K562 (cell line): ENCODE measurements around the gene ESPN. TPM values are rescaled to one million over a fixed set of nuclear protein-coding genes. Genes with fewer than 3 reads are reported as not detected.

ENCODE experiments used
- ATAC-seq: fragments of 200-7000 bp; cut with Tn5 transposase; 3 replicates; pipeline ENCODE4 v1.9.1; 2020; ENCODE audit warnings: moderate library complexity
- BruUV-seq: library from RNA; stranded (reverse); fragments of 400-500 nt; replicated peaks from 2 replicates; lab custom pipeline; 2021; lab: Mats Ljungman, UMichigan
- CTCF ChIA-PET: fragments of 300-600 bp; formaldehyde crosslinking; extraction: SDS; loops from one replicate; lab custom pipeline; 2021; ENCODE audit warnings: low intra/inter-chr PET ratio; lab: Yijun Ruan, JAX
- POLR2A ChIA-PET: fragments of 300-600, 350-650 bp; sonication (Branson Sonifier 250); formaldehyde crosslinking; extraction: SDS; loops from one replicate; lab custom pipeline; 2021; ENCODE audit warnings: antibody characterized with exemption, inconsistent platforms; lab: Yijun Ruan, JAX
- DNase-seq, 4 experiments: peaks; one replicate each; pipeline versions ENCODE4 v3.0.0 to v3.0.0-alpha.2; 2011 to 2018; ENCODE audit warnings: low spot score in 3 of 4, mixed read lengths in 3 of 4; ENCODE audit errors: extremely low read depth in 1 of 4
- FAIRE-seq: peaks from 2 replicates; lab custom pipeline; 2011; peaks lifted over from hg19 to GRCh38; lab: Jason Lieb, UNC
- H2AFZ ChIP-seq: 2 replicates; pipeline ENCODE4 v1.6.0; 2011; ENCODE audit warnings: low read depth, low read length, control low read depth, inconsistent platforms
- H3K27ac ChIP-seq: fragments of 200-600 bp; 3 replicates; pipeline ENCODE4 v1.8.0; 2011; ENCODE audit warnings: low read depth, mild to moderate bottlenecking, control low read depth, inconsistent platforms, low read length, moderate library complexity, mixed read lengths; ENCODE audit errors: extremely low read depth
- H3K27me3 ChIP-seq, 2 experiments: fragments of 300-600 bp in 1 of 2; 2 replicates in 1 of 2; 3 replicates in 1 of 2; pipeline versions ENCODE4 v1.6.0 to v1.8.0; 2011; ENCODE audit warnings: inconsistent platforms in 2 of 2, low read length in 2 of 2, mild to moderate bottlenecking in 1 of 2, mixed read lengths in 1 of 2, moderate library complexity in 1 of 2; ENCODE audit not compliant: control insufficient read depth in 2 of 2, insufficient read depth in 2 of 2
- H3K36me3 ChIP-seq: fragments of 300-600 bp; 3 replicates; pipeline ENCODE4 v1.8.0; 2011; ENCODE audit warnings: mild to moderate bottlenecking, low read length, inconsistent platforms; ENCODE audit not compliant: control insufficient read depth, insufficient read depth
- H3K4me1 ChIP-seq, 2 experiments: fragments of 200-600 bp in 1 of 2; replicated peaks in 1 of 2; 2 replicates in 1 of 2; 3 replicates in 1 of 2; pipeline versions ENCODE4 v1.5.1 to v1.8.0; 2011; ENCODE audit warnings: inconsistent platforms in 2 of 2, low read length in 2 of 2, mild to moderate bottlenecking in 1 of 2, mixed read lengths in 1 of 2, moderate library complexity in 1 of 2; ENCODE audit not compliant: control insufficient read depth in 2 of 2, insufficient read depth in 2 of 2
- H3K4me2 ChIP-seq: 2 replicates; pipeline ENCODE4 v1.6.1; 2011; ENCODE audit warnings: low read length, control low read depth, inconsistent platforms, mixed read lengths; ENCODE audit not compliant: insufficient read depth
- H3K4me3 ChIP-seq: fragments of 200-600 bp; sonication (generic), shearing (Covaris generic); 2 replicates; pipeline ENCODE4 v1.5.1; 2016; ENCODE audit warnings: control low read depth, inconsistent platforms
- H3K79me2 ChIP-seq: fragments of 200-600 bp; 3 replicates; pipeline ENCODE4 v1.8.0; 2011; ENCODE audit warnings: low read length, inconsistent platforms; ENCODE audit not compliant: control insufficient read depth, insufficient read depth
- H3K9ac ChIP-seq, 2 experiments: 2 replicates each; pipeline versions ENCODE4 v1.6.0 to v1.6.1; 2011; ENCODE audit warnings: low read depth in 2 of 2, low read length in 2 of 2, control low read depth in 1 of 2, inconsistent platforms in 1 of 2, mild to moderate bottlenecking in 1 of 2, mixed read lengths in 1 of 2; ENCODE audit not compliant: insufficient read depth in 1 of 2
- H3K9me1 ChIP-seq: one replicate; pipeline ENCODE4 v1.6.0; 2011; ENCODE audit warnings: inconsistent platforms, mild to moderate bottlenecking, low read length, moderate library complexity; ENCODE audit not compliant: control insufficient read depth, insufficient read depth
- H3K9me3 ChIP-seq: replicated peaks from 2 replicates; pipeline ENCODE4 v1.5.1; 2011; ENCODE audit warnings: low read depth, low read length, inconsistent platforms; ENCODE audit not compliant: control insufficient read depth, insufficient read depth
- H4K20me1 ChIP-seq: replicated peaks from 2 replicates; pipeline ENCODE4 v1.6.1; 2011; ENCODE audit warnings: low read length, inconsistent platforms, mixed read lengths; ENCODE audit not compliant: control insufficient read depth, insufficient read depth
- ATF7 ChIP-seq: fragments of 450-650 bp; IDR thresholded peaks from 2 replicates; pipeline ENCODE4 v1.7.1; 2014; ENCODE audit warnings: mild to moderate bottlenecking, moderate library complexity
- CC2D1A ChIP-seq: fragments of 450-650 bp; IDR thresholded peaks from 2 replicates; pipeline ENCODE4 v1.6.1; 2017; ENCODE audit warnings: mild to moderate bottlenecking
- COPS2 ChIP-seq: fragments of 450-650 bp; conservative IDR thresholded peaks from 2 replicates; pipeline ENCODE4 v1.6.1; 2016; ENCODE audit warnings: mild to moderate bottlenecking, moderate library complexity
- E2F6 ChIP-seq, 2 experiments: IDR thresholded peaks; 2 replicates each; pipeline ENCODE4 v1.6.1; 2011; ENCODE audit warnings: borderline replicate concordance in 1 of 2, control low read depth in 1 of 2, low read depth in 1 of 2, low read length in 1 of 2, mild to moderate bottlenecking in 1 of 2, mixed read lengths in 1 of 2, moderate library complexity in 1 of 2; ENCODE audit not compliant: insufficient read depth in 1 of 2, insufficient read length in 1 of 2, poor library complexity in 1 of 2, severe bottlenecking in 1 of 2; ENCODE audit errors: extremely low read depth in 1 of 2
- HIVEP1 ChIP-seq: fragments of 250-450 bp; sonication (Bioruptor Pico); IDR thresholded peaks from 2 replicates; pipeline ENCODE4 v1.4.0; 2020; ENCODE audit warnings: mild to moderate bottlenecking
- JUNB ChIP-seq: fragments of 450-650 bp; formaldehyde crosslinking; conservative IDR thresholded peaks from 2 replicates; pipeline ENCODE4 v1.4.0; 2020; ENCODE audit warnings: mild to moderate bottlenecking
- MCM2 ChIP-seq: fragments of 450-650 bp; IDR thresholded peaks from 2 replicates; pipeline ENCODE4 v1.6.1; 2017; ENCODE audit warnings: low read depth, mild to moderate bottlenecking
- NR1H2 ChIP-seq: sonication (generic); formaldehyde crosslinking; IDR thresholded peaks from 2 replicates; pipeline ENCODE4 v1.4.0; 2020; ENCODE audit warnings: mild to moderate bottlenecking, missing genetic modification reagents
- NUFIP1 ChIP-seq: fragments of 450-650 bp; IDR thresholded peaks from 2 replicates; pipeline ENCODE4 v1.6.1; 2018; ENCODE audit not compliant: partially characterized antibody
- RBM25 ChIP-seq: fragments of 200-400 bp; formaldehyde crosslinking; IDR thresholded peaks from 2 replicates; pipeline ENCODE4 v1.6.1; 2018; ENCODE audit warnings: low read length, low read depth, moderate library complexity; ENCODE audit not compliant: severe bottlenecking
- SNIP1 ChIP-seq: fragments of 450-650 bp; IDR thresholded peaks from 2 replicates; pipeline ENCODE4 v1.7.1; 2017; ENCODE audit warnings: low read depth, mild to moderate bottlenecking
- SREBF1 ChIP-seq: fragments of 150-350 bp; IDR thresholded peaks from 2 replicates; pipeline ENCODE4 v1.6.1; 2014; ENCODE audit warnings: antibody characterized with exemption, low read depth, low read length, borderline replicate concordance
- TEAD2 ChIP-seq: fragments of 450-650 bp; IDR thresholded peaks from 2 replicates; pipeline ENCODE4 v1.6.1; 2016; ENCODE audit warnings: missing genetic modification characterization, control low read depth, missing compliant biosample characterization
- THRB ChIP-seq: fragments of 450-650 bp; formaldehyde crosslinking; conservative IDR thresholded peaks from 2 replicates; pipeline ENCODE4 v1.4.0; 2022; ENCODE audit warnings: mild to moderate bottlenecking, missing genetic modification characterization
- ZFX ChIP-seq: sonication (generic); formaldehyde crosslinking; IDR thresholded peaks from 2 replicates; pipeline ENCODE4 v1.8.0; 2022; ENCODE audit warnings: mild to moderate bottlenecking, missing genetic modification reagents, moderate library complexity
- ZNF77 ChIP-seq: fragments of 250-450 bp; sonication (Bioruptor Pico); IDR thresholded peaks from 2 replicates; pipeline ENCODE4 v1.5.0; 2020
- WGBS: fragments of 100-300 bp; shearing (Covaris generic); methylation state at CpG from one replicate; pipeline ENCODE4 v1.1.6; 2016; ENCODE audit warnings: low coverage, mixed read lengths; ENCODE audit not compliant: insufficient coverage; ENCODE audit errors: missing lambda C conversion rate; 5-methylcytosine and 5-hydroxymethylcytosine counted together
- in situ Hi-C: fragments of 300-500 bp; cut with MboI; formaldehyde crosslinking; loops from 4 replicates; pipeline ENCODE4 v1.15.0; 2018; ENCODE audit warnings: inconsistent platforms, mixed read lengths
- intact Hi-C: fragments of 100-400 bp; cut with micrococcal nuclease; formaldehyde crosslinking; loops from 2 replicates; pipeline ENCODE4 v1.14.2; 2022
- polyA plus RNA-seq, 8 experiments: library from polyadenylated mRNA; depleted of rRNA in 4 of 8; stranded (reverse) in 5 of 8; unstranded in 3 of 8; fragments of >200 nt; fragmentation: Nextera tagmentation in 2 of 8; fragmentation: Illumina TruSeq in 1 of 8; extraction: Ambion mirVana in 2 of 8; extraction: Trizol in 1 of 8; gene quantifications; 2 replicates each; pipeline versions ENCODE4 v1.2.1 to v1.2.3, GENCODE V29; 2011 to 2014; ENCODE audit warnings: inconsistent platforms in 1 of 8, missing spikeins in 1 of 8
- total RNA-seq, 7 experiments: library from RNA; depleted of rRNA in 6 of 7; stranded (reverse); fragments of >200 nt in 6 of 7; fragmentation: Illumina TruSeq in 2 of 7; extraction: Trizol in 2 of 7; gene quantifications; 2 replicates each; pipeline versions ENCODE4 v1.2.1 to v1.2.3, GENCODE V29; 2011 to 2021; ENCODE audit warnings: low replicate concordance in 1 of 7

Gene ESPN
- total and polyA plus RNA-seq, 9 of the 15 experiments (the other 6 are each of a cell fraction or from before 2014, with no cell fraction given), result 0.07 to 1.2 (median 0.45) TPM; not detected in 3

- H3K36me3 ChIP-seq, result no peaks in the 10 kb centered on the region
- intact Hi-C loops, result loop anchor here (5.0 kb wide), 1 partner anchor 63 kb away; no protein-coding TSS in a partner anchor
- TF ChIP-seq THRB (CRISPR knock-in tag), result no peak
- no peak for TF ChIP-seq MCM2
- TF ChIP-seq NUFIP1, result no peak
- TF ChIP-seq ZFX, result peak; percentile 25; the same call in 1 of the 2 replicates
- no peak for TF ChIP-seq SNIP1
- TF ChIP-seq NR1H2 (CRISPR knock-in tag), result no peak
- TF ChIP-seq RBM25, result no peak
- no peak for TF ChIP-seq HIVEP1 (CRISPR knock-in tag)
- TF ChIP-seq CC2D1A, result no peak
- TF ChIP-seq ZNF77, result no peak
- TF ChIP-seq E2F6 (IDR thresholded peaks at IDR 0.05; ENCODE audit: borderline replicate concordance in 1 of 2, extremely low read depth in 1 of 2, insufficient read depth in 1 of 2, insufficient read length in 1 of 2, low read depth in 1 of 2, low read length in 1 of 2, poor library complexity in 1 of 2, severe bottlenecking in 1 of 2), result peak in 1 of 2 experiments; percentile 46
- no peak for TF ChIP-seq SREBF1
- TF ChIP-seq COPS2, result no peak
- no peak for TF ChIP-seq JUNB (CRISPR knock-in tag)
- no peak for TF ChIP-seq ATF7
- no peak for TF ChIP-seq TEAD2 (tag)
These were observed 45.8 kb downstream of the ESPN start for GRCh38 chr1:6470132-6471085.

More at GRCh38 chr1:6470132-6471085, 45.8 kb downstream of the ESPN start:
- Histone ChIP-seq H3K4me2 (peak overlapping the region; percentile 62), H3K27me3 (peaks cover 52 to 83% of the 10 kb centered on the region in 2 experiments), H3K9me3 (no peaks in the 10 kb centered on the region), H3K9ac (peak overlapping the region in 1 of 2 experiments; percentile 61; a peak in 2 of 4 replicates), H3K79me2 (no peaks in the 10 kb centered on the region), H4K20me1 (peaks cover 44% of the 10 kb centered on the region), H3K27ac (no peak overlapping the region), H2AFZ (peak overlapping the region; percentile 38; the same call in 1 of the 2 replicates), H3K4me1 (peaks cover 10 to 79% of the 10 kb centered on the region in 2 experiments; a peak in 4 of 5 replicates), H3K4me3 (no peak overlapping the region; the same call in 1 of the 2 replicates), H3K9me1 (peaks cover 2% of the 10 kb centered on the region)
- FAIRE-seq, result no peak
- in situ Hi-C loops, result loop anchor here (5.0 kb wide), 1 partner anchor 58 kb away; no protein-coding TSS in a partner anchor
- ATAC-seq, result peak; percentile 4
- BruUV-seq, result no TSS peak
- 26% methylated on average over 60 of the region's 67 CpGs for WGBS
- DNase-seq, result peak in 3 of 4 experiments; percentile 40 to 87 (median 86)
- POLR2A ChIA-PET, result interaction anchor here (0.6 to 0.7 kb wide), 2 partner anchors 333 to 1629 kb away, joined by 3 read pairs; no protein-coding TSS in a partner anchor
- CTCF ChIA-PET, result interaction anchor here (1.1 kb wide), 1 partner anchor 121 kb away, joined by 3 read pairs; no protein-coding TSS in a partner anchor
